ENCODE measurements around the gene SCAMP2. TPM values are rescaled to one million over a fixed set of nuclear protein-coding genes. Genes with fewer than 3 reads are reported as not detected.

SCAMP2 gene
- total RNA-seq, 5 donors from 2014 or later (not counting 1 experiment from before 2014, with no cell fraction given), result 76.8 to 141 (median 134) TPM

GRCh38 chr15:74823324-74823723, 49.8 kb downstream of the SCAMP2 start:
- no peak overlapping the region for H3K4me3 Mint-ChIP-seq
- ATAC-seq (replicated peaks in 1 of 4) (no peak), DNase-seq (no peak)
- ChIA-PET CTCF (interaction anchor here (0.6 to 1.0 kb wide), 2 partner anchors 52 to 169 kb away, joined by 3 to 5 read pairs; no protein-coding TSS in a partner anchor), POLR2A (no interaction called here)
- WGBS (ENCODE audit: insufficient coverage), result 84% methylated on average over 5 of the region's 6 CpGs
- peaks cover 13 to 22% of the 10 kb centered on the region in 2 donors for H3K27me3 Mint-ChIP-seq
- no peaks in the 10 kb centered on the region for H3K9me3 Mint-ChIP-seq
- H3K27ac Mint-ChIP-seq, result no peak overlapping the region
- no peak overlapping the region for H3K27ac ChIP-seq (ENCODE audit: low read length)
- no peaks in the 10 kb centered on the region for H3K36me3 Mint-ChIP-seq
- peaks cover 2 to 47% of the 10 kb centered on the region in 2 experiments for H3K27me3 ChIP-seq (replicated peaks in 1 of 2; ENCODE audit: control insufficient read depth in 2 of 2, extremely low read depth in 1 of 2, insufficient read depth in 2 of 2, low read length in 1 of 2)
- no peaks in the 10 kb centered on the region for H3K36me3 ChIP-seq (ENCODE audit: control insufficient read depth in 2 of 2, extremely low read depth in 1 of 2, insufficient read depth in 1 of 2, low read length in 1 of 2)
- peaks cover 0 to 22% of the 10 kb centered on the region in 2 experiments for H3K4me1 ChIP-seq (ENCODE audit: control insufficient read depth in 1 of 2, extremely low read depth in 1 of 2, insufficient read depth in 2 of 2, low read length in 2 of 2)
- H3K4me3 ChIP-seq (ENCODE audit: control insufficient read depth in 1 of 2, extremely low read depth in 1 of 2, low read length in 1 of 2), result no peak overlapping the region
- H3K4me1 Mint-ChIP-seq, result peaks cover 0 to 16% (median 8%) of the 10 kb centered on the region in 3 donors
- no peaks in the 10 kb centered on the region for H3K9me3 ChIP-seq

GRCh38 chr15:74822233-74822632, 50.9 kb downstream of the SCAMP2 start:
- WGBS (ENCODE audit: insufficient coverage), result 88% methylated on average over 2 of the region's 4 CpGs
- H3K9me3 Mint-ChIP-seq, result no peaks in the 10 kb centered on the region
- ChIA-PET POLR2A (no interaction called here), CTCF (interaction anchor here in 1 of 2 donors (1.0 kb wide), 1 partner anchor 51 kb away, joined by 3 read pairs; no protein-coding TSS in a partner anchor)
- H3K4me3 Mint-ChIP-seq, result no peak overlapping the region
- peaks cover 2 to 46% of the 10 kb centered on the region in 2 experiments for H3K27me3 ChIP-seq (replicated peaks in 1 of 2; ENCODE audit: control insufficient read depth in 2 of 2, extremely low read depth in 1 of 2, insufficient read depth in 2 of 2, low read length in 1 of 2)
- no peak for DNase-seq
- H3K27me3 Mint-ChIP-seq, result peaks cover 2 to 15% of the 10 kb centered on the region in 2 donors
- no peak overlapping the region for H3K27ac Mint-ChIP-seq
- H3K27ac ChIP-seq (ENCODE audit: low read length), result no peak overlapping the region
- no peaks in the 10 kb centered on the region for H3K36me3 Mint-ChIP-seq
- H3K4me1 ChIP-seq (ENCODE audit: control insufficient read depth in 1 of 2, extremely low read depth in 1 of 2, insufficient read depth in 2 of 2, low read length in 2 of 2), result peaks cover 0 to 24% of the 10 kb centered on the region in 2 experiments
- H3K9me3 ChIP-seq, result no peaks in the 10 kb centered on the region
- no peak for ATAC-seq (replicated peaks in 1 of 4)
- no peak overlapping the region for H3K4me3 ChIP-seq (ENCODE audit: control insufficient read depth in 1 of 2, extremely low read depth in 1 of 2, low read length in 1 of 2)
- peaks cover 0 to 19% (median 8%) of the 10 kb centered on the region in 3 donors for H3K4me1 Mint-ChIP-seq
- no peaks in the 10 kb centered on the region for H3K36me3 ChIP-seq (ENCODE audit: control insufficient read depth in 2 of 2, extremely low read depth in 1 of 2, insufficient read depth in 1 of 2, low read length in 1 of 2)

- CTCF ChIA-PET, result no interaction called here
- peaks cover 0 to 43% of the 10 kb centered on the region in 2 experiments for H3K27me3 ChIP-seq (replicated peaks in 1 of 2; ENCODE audit: control insufficient read depth in 2 of 2, extremely low read depth in 1 of 2, insufficient read depth in 2 of 2, low read length in 1 of 2)
- no peaks in the 10 kb centered on the region for H3K36me3 ChIP-seq (ENCODE audit: control insufficient read depth in 2 of 2, extremely low read depth in 1 of 2, insufficient read depth in 1 of 2, low read length in 1 of 2)
- no peaks in the 10 kb centered on the region for H3K9me3 ChIP-seq
- no peak overlapping the region for H3K4me3 Mint-ChIP-seq
- POLR2A ChIA-PET, result no interaction called here
- no peak overlapping the region for H3K27ac ChIP-seq (ENCODE audit: low read length)
- H3K36me3 Mint-ChIP-seq, result no peaks in the 10 kb centered on the region
- no peaks in the 10 kb centered on the region for H3K9me3 Mint-ChIP-seq
- no peak overlapping the region for H3K4me3 ChIP-seq (ENCODE audit: control insufficient read depth in 1 of 2, extremely low read depth in 1 of 2, low read length in 1 of 2)
- H3K27ac Mint-ChIP-seq, result no peak overlapping the region
- DNase-seq, result no peak
- peaks cover 0 to 20% of the 10 kb centered on the region in 2 experiments for H3K4me1 ChIP-seq (ENCODE audit: control insufficient read depth in 1 of 2, extremely low read depth in 1 of 2, insufficient read depth in 2 of 2, low read length in 2 of 2)
- H3K4me1 Mint-ChIP-seq, result peaks cover 0 to 15% (median 8%) of the 10 kb centered on the region in 3 donors
- peaks cover 0 to 10% of the 10 kb centered on the region in 2 donors for H3K27me3 Mint-ChIP-seq
- 83% methylated on average over 5 of the region's 7 CpGs for WGBS (ENCODE audit: insufficient coverage)
- no peak for ATAC-seq (replicated peaks in 1 of 4)
Observed at GRCh38 chr15:74821790-74822158, 51.4 kb downstream of the SCAMP2 start.

GRCh38 chr15:74821091-74821789, 51.9 kb downstream of the SCAMP2 start:
- no peak overlapping the region for H3K4me3 Mint-ChIP-seq
- H3K36me3 ChIP-seq (ENCODE audit: control insufficient read depth in 2 of 2, extremely low read depth in 1 of 2, insufficient read depth in 1 of 2, low read length in 1 of 2), result no peaks in the 10 kb centered on the region
- peaks cover 0 to 15% of the 10 kb centered on the region in 2 experiments for H3K4me1 ChIP-seq (ENCODE audit: control insufficient read depth in 1 of 2, extremely low read depth in 1 of 2, insufficient read depth in 2 of 2, low read length in 2 of 2)
- no peak for ATAC-seq (replicated peaks in 1 of 4)
- POLR2A ChIA-PET, result no interaction called here
- no peak overlapping the region for H3K27ac Mint-ChIP-seq
- WGBS (ENCODE audit: insufficient coverage), result 82% methylated on average over 10 of the region's 11 CpGs
- H3K4me1 Mint-ChIP-seq, result peaks cover 0 to 15% (median 8%) of the 10 kb centered on the region in 3 donors
- H3K27me3 ChIP-seq (replicated peaks in 1 of 2; ENCODE audit: control insufficient read depth in 2 of 2, extremely low read depth in 1 of 2, insufficient read depth in 2 of 2, low read length in 1 of 2), result peaks cover 0 to 44% of the 10 kb centered on the region in 2 experiments
- H3K4me3 ChIP-seq (ENCODE audit: control insufficient read depth in 1 of 2, extremely low read depth in 1 of 2, low read length in 1 of 2), result no peak overlapping the region
- no peak for DNase-seq
- H3K9me3 ChIP-seq, result no peaks in the 10 kb centered on the region
- no peaks in the 10 kb centered on the region for H3K9me3 Mint-ChIP-seq
- CTCF ChIA-PET, result no interaction called here
- no peak overlapping the region for H3K27ac ChIP-seq (ENCODE audit: low read length)
- no peaks in the 10 kb centered on the region for H3K36me3 Mint-ChIP-seq
- peaks cover 0 to 7% of the 10 kb centered on the region in 2 donors for H3K27me3 Mint-ChIP-seq

- DNase-seq (no peak), ATAC-seq (replicated peaks in 1 of 4) (no peak)
- WGBS (ENCODE audit: insufficient coverage), result 96% methylated on average over 4 of the region's 5 CpGs
- ChIA-PET POLR2A (no interaction called here), CTCF (no interaction called here)
- H3K4me1 Mint-ChIP-seq, result peaks cover 0 to 15% (median 8%) of the 10 kb centered on the region in 3 donors
- H3K4me1 ChIP-seq (ENCODE audit: control insufficient read depth in 1 of 2, extremely low read depth in 1 of 2, insufficient read depth in 2 of 2, low read length in 2 of 2), result peaks cover 0 to 13% of the 10 kb centered on the region in 2 experiments
- peaks cover 0 to 6% of the 10 kb centered on the region in 2 donors for H3K27me3 Mint-ChIP-seq
- H3K27me3 ChIP-seq (replicated peaks in 1 of 2; ENCODE audit: control insufficient read depth in 2 of 2, extremely low read depth in 1 of 2, insufficient read depth in 2 of 2, low read length in 1 of 2), result peaks cover 0 to 39% of the 10 kb centered on the region in 2 experiments
- no peaks in the 10 kb centered on the region for H3K36me3 Mint-ChIP-seq
- no peaks in the 10 kb centered on the region for H3K36me3 ChIP-seq (ENCODE audit: control insufficient read depth in 2 of 2, extremely low read depth in 1 of 2, insufficient read depth in 1 of 2, low read length in 1 of 2)
- H3K9me3 Mint-ChIP-seq, result no peaks in the 10 kb centered on the region
- H3K27ac ChIP-seq (ENCODE audit: low read length), result no peak overlapping the region
- H3K27ac Mint-ChIP-seq, result no peak overlapping the region
- H3K9me3 ChIP-seq, result no peaks in the 10 kb centered on the region
- no peak overlapping the region for H3K4me3 ChIP-seq (ENCODE audit: control insufficient read depth in 1 of 2, extremely low read depth in 1 of 2, low read length in 1 of 2)
- no peak overlapping the region for H3K4me3 Mint-ChIP-seq
Observed at GRCh38 chr15:74820056-74820455, 53.1 kb downstream of the SCAMP2 start.

GRCh38 chr15:74817370-74817737, 55.8 kb downstream of the SCAMP2 start:
- ChIA-PET POLR2A (no interaction called here), CTCF (interaction anchor here in 1 of 2 donors (0.7 kb wide), 1 partner anchor 874 kb away, joined by 5 read pairs; no protein-coding TSS in a partner anchor)
- Mint-ChIP-seq H3K36me3 (no peaks in the 10 kb centered on the region), H3K4me3 (no peak overlapping the region), H3K4me1 (peaks cover 0 to 13% (median 8%) of the 10 kb centered on the region in 3 donors), H3K27me3 (peaks cover 0 to 2% of the 10 kb centered on the region in 2 donors), H3K9me3 (no peaks in the 10 kb centered on the region), H3K27ac (no peak overlapping the region)
- no peaks in the 10 kb centered on the region for H3K9me3 ChIP-seq
- DNase-seq (no peak), ATAC-seq (replicated peaks in 1 of 4) (no peak)
- H3K36me3 ChIP-seq (ENCODE audit: control insufficient read depth in 2 of 2, extremely low read depth in 1 of 2, insufficient read depth in 1 of 2, low read length in 1 of 2), result no peaks in the 10 kb centered on the region
- H3K4me3 ChIP-seq (ENCODE audit: control insufficient read depth in 1 of 2, extremely low read depth in 1 of 2, low read length in 1 of 2), result no peak overlapping the region
- H3K27me3 ChIP-seq (replicated peaks in 1 of 2; ENCODE audit: control insufficient read depth in 2 of 2, extremely low read depth in 1 of 2, insufficient read depth in 2 of 2, low read length in 1 of 2), result peaks cover 0 to 41% of the 10 kb centered on the region in 2 experiments
- 66% methylated on average over 9 of the region's 9 CpGs for WGBS (ENCODE audit: insufficient coverage)
- H3K27ac ChIP-seq (ENCODE audit: low read length), result no peak overlapping the region
- peaks cover 0 to 13% of the 10 kb centered on the region in 2 experiments for H3K4me1 ChIP-seq (ENCODE audit: control insufficient read depth in 1 of 2, extremely low read depth in 1 of 2, insufficient read depth in 2 of 2, low read length in 2 of 2)
